H9 (cell line): ENCODE data around the gene VAPA. TPM values are rescaled to one million over a fixed set of nuclear protein-coding genes. Genes with fewer than 3 reads are reported as not detected.

Experiments
- DNase-seq: peaks from one replicate; pipeline ENCODE4 v3.0.0-alpha.2; 2017
- H2AFZ ChIP-seq: one replicate; pipeline ENCODE4 v1.6.1; 2013; ENCODE audit warnings: mild to moderate bottlenecking, low read length, control low read depth, moderate library complexity
- H2AK5ac ChIP-seq: 2 replicates; pipeline ENCODE4 v1.6.1; 2013; ENCODE audit warnings: low read length, control low read depth, mixed read lengths; ENCODE audit not compliant: insufficient read length
- H2BK120ac ChIP-seq: one replicate; pipeline ENCODE4 v1.6.1; 2013; ENCODE audit warnings: low read depth, mild to moderate bottlenecking, low read length, control low read depth, inconsistent platforms; ENCODE audit not compliant: poor library complexity, severe bottlenecking
- H2BK12ac ChIP-seq: 2 replicates; pipeline ENCODE4 v1.6.1; 2013; ENCODE audit warnings: low read length, control low read depth, mixed read lengths, low read depth; ENCODE audit not compliant: insufficient read length
- H2BK15ac ChIP-seq: 2 replicates; pipeline ENCODE4 v1.6.1; 2013; ENCODE audit warnings: low read depth, low read length, control low read depth
- H2BK20ac ChIP-seq: one replicate; pipeline ENCODE4 v1.6.1; 2013; ENCODE audit warnings: low read depth, mild to moderate bottlenecking, low read length, control low read depth, inconsistent platforms; ENCODE audit not compliant: poor library complexity, severe bottlenecking
- H2BK5ac ChIP-seq: 2 replicates; pipeline ENCODE4 v1.6.1; 2013; ENCODE audit warnings: low read length, control low read depth, mixed read lengths; ENCODE audit not compliant: insufficient read length
- H3K14ac ChIP-seq: 2 replicates; pipeline ENCODE4 v1.6.1; 2013; ENCODE audit warnings: low read length, control low read depth; ENCODE audit not compliant: insufficient read depth
- H3K18ac ChIP-seq: 2 replicates; pipeline ENCODE4 v1.6.1; 2013; ENCODE audit warnings: low read depth, mild to moderate bottlenecking, mixed read lengths, low read length, control low read depth; ENCODE audit not compliant: insufficient read length
- H3K23ac ChIP-seq: 2 replicates; pipeline ENCODE4 v1.6.1; 2013; ENCODE audit warnings: low read length, control low read depth, mixed read lengths, low read depth; ENCODE audit not compliant: insufficient read length
- H3K23me2 ChIP-seq: 2 replicates; pipeline ENCODE4 v1.6.1; 2013; ENCODE audit warnings: low read depth, mild to moderate bottlenecking, mixed read lengths, low read length, control low read depth; ENCODE audit not compliant: insufficient read length, poor library complexity, severe bottlenecking
- H3K27ac ChIP-seq: 2 replicates; pipeline ENCODE4 v1.5.1; 2013; ENCODE audit warnings: low read length, control low read depth, mixed read lengths, low read depth; ENCODE audit not compliant: insufficient read length
- H3K27me3 ChIP-seq: 2 replicates; pipeline ENCODE4 v1.6.1; 2013; ENCODE audit warnings: low read length, control low read depth, inconsistent platforms; ENCODE audit not compliant: insufficient read depth
- H3K4ac ChIP-seq: 2 replicates; pipeline ENCODE4 v1.6.1; 2013; ENCODE audit warnings: low read depth, mild to moderate bottlenecking, control low read depth, inconsistent platforms, low read length, moderate library complexity
- H3K4me1 ChIP-seq: 2 replicates; pipeline ENCODE4 v1.6.1; 2013; ENCODE audit warnings: low read length, control low read depth, inconsistent platforms; ENCODE audit not compliant: insufficient read depth
- H3K4me2 ChIP-seq: 2 replicates; pipeline ENCODE4 v1.6.1; 2013; ENCODE audit warnings: low read length, control low read depth, mixed read lengths; ENCODE audit not compliant: insufficient read length, insufficient read depth
- H3K56ac ChIP-seq: 2 replicates; pipeline ENCODE4 v1.6.1; 2013; ENCODE audit warnings: low read depth, mild to moderate bottlenecking, mixed read lengths, low read length, control low read depth; ENCODE audit not compliant: insufficient read length
- H3K79me1 ChIP-seq: 2 replicates; pipeline ENCODE4 v1.6.1; 2013; ENCODE audit warnings: low read depth, mild to moderate bottlenecking, moderate library complexity, low read length, control low read depth, inconsistent platforms; ENCODE audit not compliant: insufficient read depth, poor library complexity, severe bottlenecking
- H3K79me2 ChIP-seq: 2 replicates; pipeline ENCODE4 v1.6.1; 2013; ENCODE audit warnings: low read length, control low read depth, inconsistent platforms; ENCODE audit not compliant: insufficient read depth
- H3K9ac ChIP-seq: 2 replicates; pipeline ENCODE4 v1.6.1; 2013; ENCODE audit warnings: low read length, control low read depth, mixed read lengths; ENCODE audit not compliant: insufficient read length; ENCODE audit errors: extremely low read depth
- H3K9me3 ChIP-seq: one replicate; pipeline ENCODE4 v1.6.1; 2013; ENCODE audit warnings: low read depth, low read length, inconsistent platforms; ENCODE audit not compliant: control insufficient read depth
- H3T11ph ChIP-seq: one replicate; pipeline ENCODE4 v1.6.1; 2013; ENCODE audit warnings: mild to moderate bottlenecking, low read length, control low read depth, inconsistent platforms
- H4K20me1 ChIP-seq: one replicate; pipeline ENCODE4 v1.6.1; 2013; ENCODE audit not compliant: control insufficient read depth, insufficient read length, insufficient read depth
- H4K5ac ChIP-seq: 2 replicates; pipeline ENCODE4 v1.6.1; 2013; ENCODE audit warnings: low read depth, mild to moderate bottlenecking, mixed read lengths, low read length, control low read depth; ENCODE audit not compliant: insufficient read length
- H4K8ac ChIP-seq: replicated peaks from 2 replicates; pipeline ENCODE4 v1.6.1; 2013; ENCODE audit warnings: low read length, control low read depth, mixed read lengths, low read depth; ENCODE audit not compliant: insufficient read length
- H4K91ac ChIP-seq: 2 replicates; pipeline ENCODE4 v1.6.1; 2013; ENCODE audit warnings: low read depth, mild to moderate bottlenecking, moderate library complexity, mixed read lengths, low read length, control low read depth; ENCODE audit not compliant: insufficient read length
- H3K27ac Mint-ChIP-seq, 3 experiments: 2 replicates in 2 of 3; 3 replicates in 1 of 3; pipeline ENCODE4 v1.8.0; 2020 to 2021; ENCODE audit warnings: mixed read lengths in 3 of 3, mild to moderate bottlenecking in 1 of 3, moderate library complexity in 1 of 3
- H3K27me3 Mint-ChIP-seq: 2 replicates; pipeline ENCODE4 v1.8.0; 2021; ENCODE audit warnings: low read depth, mild to moderate bottlenecking, moderate library complexity, mixed read lengths
- H3K36me3 Mint-ChIP-seq, 3 experiments: 2 replicates in 2 of 3; 3 replicates in 1 of 3; pipeline ENCODE4 v1.8.0; 2020 to 2021; ENCODE audit warnings: low read depth in 3 of 3, mixed read lengths in 3 of 3; ENCODE audit not compliant: insufficient read depth in 1 of 3
- H3K4me1 Mint-ChIP-seq, 2 experiments: 2 replicates each; pipeline ENCODE4 v1.8.0; 2020; ENCODE audit warnings: mixed read lengths in 2 of 2
- H3K4me3 Mint-ChIP-seq, 2 experiments: 2 replicates in 1 of 2; 3 replicates in 1 of 2; pipeline ENCODE4 v1.8.0; 2020 to 2021; ENCODE audit warnings: mild to moderate bottlenecking in 2 of 2, mixed read lengths in 2 of 2, moderate library complexity in 1 of 2
- H3K9me3 Mint-ChIP-seq, 2 experiments: 2 replicates in 1 of 2; 3 replicates in 1 of 2; pipeline ENCODE4 v1.8.0; 2020; ENCODE audit warnings: mild to moderate bottlenecking in 2 of 2, mixed read lengths in 2 of 2, moderate library complexity in 1 of 2
- WGBS: extraction: QIAGEN DNeasy Blood & Tissue Kit; methylation state at CpG from one replicate; pipeline ENCODE4 v1.1.7; 2013; ENCODE audit warnings: missing lambda C conversion rate, low lambda C conversion rate, mixed read lengths; ENCODE audit not compliant: insufficient read length; ENCODE audit errors: extremely low coverage; 5-methylcytosine and 5-hydroxymethylcytosine counted together
- total RNA-seq: library from RNA; stranded (reverse); gene quantifications from 2 replicates; pipeline ENCODE4 v1.2.1, GENCODE V29; 2021
- TF ChIP-seq, protein P1 (sequence below): fragments of 200-600 bp; sonication (generic); conservative IDR thresholded peaks from 3 replicates; pipeline ENCODE4 v1.8.0; 2021; ENCODE audit warnings: antibody characterized with exemption, mild to moderate bottlenecking

Gene VAPA
- total RNA-seq, 1 experiment from 2014 or later = 141 TPM

DNA sequence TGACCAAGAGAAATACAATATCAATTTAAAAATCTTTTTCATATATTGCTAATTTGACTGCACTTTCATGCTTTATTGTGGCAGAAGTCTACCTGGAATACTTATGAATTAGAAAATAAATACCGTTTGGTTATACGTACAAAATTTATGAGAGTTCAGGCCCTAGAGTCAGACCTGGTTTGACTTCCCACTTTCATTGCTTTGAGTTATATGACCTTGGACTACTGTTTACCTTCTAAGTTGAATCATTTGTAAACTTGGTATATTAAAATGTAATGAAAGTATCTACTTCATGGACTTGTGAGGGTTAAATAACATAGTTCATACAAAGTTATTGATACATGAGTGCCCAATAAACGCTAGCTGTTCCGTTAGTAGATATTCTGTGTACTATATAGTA, 12.0 kb downstream of the VAPA start:
- Mint-ChIP-seq H3K4me1 (peaks cover 37 to 51% of the 10 kb centered on the region in 2 experiments), H3K4me3 (no peak overlapping the region), H3K27me3 (no peaks in the 10 kb centered on the region), H3K36me3 (no peaks in the 10 kb centered on the region), H3K27ac (no peak overlapping the region), H3K9me3 (no peaks in the 10 kb centered on the region)
- peaks cover 4% of the 10 kb centered on the region for H3K79me1 ChIP-seq
- H3T11ph ChIP-seq = no peak overlapping the region
- H3K9ac ChIP-seq = no peak overlapping the region
- no peak overlapping the region for H3K4ac ChIP-seq
- no peaks in the 10 kb centered on the region for H3K27me3 ChIP-seq
- H3K9me3 ChIP-seq = no peaks in the 10 kb centered on the region
- H4K8ac ChIP-seq = no peak overlapping the region
- no peak overlapping the region for H2BK12ac ChIP-seq
- H2BK5ac ChIP-seq = no peak overlapping the region
- no peak overlapping the region for H2BK15ac ChIP-seq
- H2AK5ac ChIP-seq = no peak overlapping the region
- H3K56ac ChIP-seq = no peak overlapping the region
- no peaks in the 10 kb centered on the region for H4K20me1 ChIP-seq
- no peak overlapping the region for H4K91ac ChIP-seq
- TF ChIP-seq, protein P1, sequence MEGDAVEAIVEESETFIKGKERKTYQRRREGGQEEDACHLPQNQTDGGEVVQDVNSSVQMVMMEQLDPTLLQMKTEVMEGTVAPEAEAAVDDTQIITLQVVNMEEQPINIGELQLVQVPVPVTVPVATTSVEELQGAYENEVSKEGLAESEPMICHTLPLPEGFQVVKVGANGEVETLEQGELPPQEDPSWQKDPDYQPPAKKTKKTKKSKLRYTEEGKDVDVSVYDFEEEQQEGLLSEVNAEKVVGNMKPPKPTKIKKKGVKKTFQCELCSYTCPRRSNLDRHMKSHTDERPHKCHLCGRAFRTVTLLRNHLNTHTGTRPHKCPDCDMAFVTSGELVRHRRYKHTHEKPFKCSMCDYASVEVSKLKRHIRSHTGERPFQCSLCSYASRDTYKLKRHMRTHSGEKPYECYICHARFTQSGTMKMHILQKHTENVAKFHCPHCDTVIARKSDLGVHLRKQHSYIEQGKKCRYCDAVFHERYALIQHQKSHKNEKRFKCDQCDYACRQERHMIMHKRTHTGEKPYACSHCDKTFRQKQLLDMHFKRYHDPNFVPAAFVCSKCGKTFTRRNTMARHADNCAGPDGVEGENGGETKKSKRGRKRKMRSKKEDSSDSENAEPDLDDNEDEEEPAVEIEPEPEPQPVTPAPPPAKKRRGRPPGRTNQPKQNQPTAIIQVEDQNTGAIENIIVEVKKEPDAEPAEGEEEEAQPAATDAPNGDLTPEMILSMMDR = no peak
- peaks cover 34% of the 10 kb centered on the region for H3K79me2 ChIP-seq
- H2BK120ac ChIP-seq = no peak overlapping the region
- no CpG with 5 or more reads among the region's 4 CpGs for WGBS
- H3K27ac ChIP-seq = no peak overlapping the region
- H2AFZ ChIP-seq = no peak overlapping the region
- no peak overlapping the region for H3K4me2 ChIP-seq
- no peak overlapping the region for H2BK20ac ChIP-seq
- no peaks in the 10 kb centered on the region for H3K23me2 ChIP-seq
- no peak for DNase-seq
- H3K23ac ChIP-seq = no peak overlapping the region
- no peak overlapping the region for H3K18ac ChIP-seq
- no peak overlapping the region for H3K14ac ChIP-seq
- H3K4me1 ChIP-seq = peaks cover under 1% of the 10 kb centered on the region; the same call in 1 of the 2 replicates
- H4K5ac ChIP-seq = no peak overlapping the region
